K562 (cell line): ENCODE measurements around the gene TMC6.

Source experiments
- FOS ChIP-seq: IDR thresholded peaks from 3 replicates; pipeline ENCODE4 v1.6.1; 2011; ENCODE audit not compliant: insufficient read length; ENCODE audit errors: extremely low read depth
- GATA2 ChIP-seq: sonication (generic); formaldehyde crosslinking; IDR thresholded peaks from 2 replicates; pipeline ENCODE4 v1.4.0; 2020; ENCODE audit warnings: mild to moderate bottlenecking, missing genetic modification reagents
- JUND ChIP-seq, 2 experiments: IDR thresholded peaks; 2 replicates in 1 of 2; 3 replicates in 1 of 2; pipeline ENCODE4 v1.6.1; 2011; ENCODE audit warnings: borderline replicate concordance in 2 of 2, low read depth in 2 of 2, low read length in 2 of 2, improper control_type of control experiment in 1 of 2, missing biosample characterization in 1 of 2, missing genetic modification characterization in 1 of 2, missing genetic modification reagents in 1 of 2
- MAZ ChIP-seq, 2 experiments: fragments of 450-650 bp in 1 of 2; sonication (generic) in 1 of 2; formaldehyde crosslinking; IDR thresholded peaks in 1 of 2; conservative IDR thresholded peaks in 1 of 2; 2 replicates each; pipeline versions ENCODE4 v1.4.0 to v1.5.0; 2020; ENCODE audit warnings: mild to moderate bottlenecking in 1 of 2, missing genetic modification reagents in 1 of 2
- PHB2 ChIP-seq: fragments of 450-650 bp; IDR thresholded peaks from 2 replicates; pipeline ENCODE4 v1.6.1; 2017; ENCODE audit warnings: low read depth
- PRPF4 ChIP-seq: fragments of 200-400 bp; formaldehyde crosslinking; IDR thresholded peaks from one replicate; pipeline ENCODE4 v1.6.1; 2017; ENCODE audit warnings: low read length, low read depth, mild to moderate bottlenecking; ENCODE audit not compliant: insufficient read depth, poor library complexity, severe bottlenecking
- RFX5 ChIP-seq: IDR thresholded peaks from 2 replicates; pipeline ENCODE4 v1.6.1; 2011; ENCODE audit warnings: low read depth, mild to moderate bottlenecking, improper control_type of control experiment, low read length
- TF ChIP-seq, protein P1 (sequence below), 3 experiments: IDR thresholded peaks in 2 of 3; conservative IDR thresholded peaks in 1 of 3; 2 replicates each; pipeline ENCODE4 v1.5.1; 2011 to 2012; ENCODE audit warnings: low read length in 3 of 3, mild to moderate bottlenecking in 3 of 3, control low read depth in 2 of 3, improper control_type of control experiment in 1 of 3, inconsistent platforms in 1 of 3, low read depth in 1 of 3, mixed read lengths in 1 of 3, moderate library complexity in 1 of 3; ENCODE audit not compliant: insufficient read depth in 2 of 3

GRCh38 chr17:78168242-78168902 is 39.8 kb upstream of the TMC6 start, which contains the start of gene SYNGR2:
- TF ChIP-seq, protein P1, sequence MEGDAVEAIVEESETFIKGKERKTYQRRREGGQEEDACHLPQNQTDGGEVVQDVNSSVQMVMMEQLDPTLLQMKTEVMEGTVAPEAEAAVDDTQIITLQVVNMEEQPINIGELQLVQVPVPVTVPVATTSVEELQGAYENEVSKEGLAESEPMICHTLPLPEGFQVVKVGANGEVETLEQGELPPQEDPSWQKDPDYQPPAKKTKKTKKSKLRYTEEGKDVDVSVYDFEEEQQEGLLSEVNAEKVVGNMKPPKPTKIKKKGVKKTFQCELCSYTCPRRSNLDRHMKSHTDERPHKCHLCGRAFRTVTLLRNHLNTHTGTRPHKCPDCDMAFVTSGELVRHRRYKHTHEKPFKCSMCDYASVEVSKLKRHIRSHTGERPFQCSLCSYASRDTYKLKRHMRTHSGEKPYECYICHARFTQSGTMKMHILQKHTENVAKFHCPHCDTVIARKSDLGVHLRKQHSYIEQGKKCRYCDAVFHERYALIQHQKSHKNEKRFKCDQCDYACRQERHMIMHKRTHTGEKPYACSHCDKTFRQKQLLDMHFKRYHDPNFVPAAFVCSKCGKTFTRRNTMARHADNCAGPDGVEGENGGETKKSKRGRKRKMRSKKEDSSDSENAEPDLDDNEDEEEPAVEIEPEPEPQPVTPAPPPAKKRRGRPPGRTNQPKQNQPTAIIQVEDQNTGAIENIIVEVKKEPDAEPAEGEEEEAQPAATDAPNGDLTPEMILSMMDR (IDR thresholded peaks at IDR 0.05 in 2 of 3, conservative IDR thresholded peaks at IDR 0.05 in 1 of 3; ENCODE audit: insufficient read depth in 2 of 3, low read depth in 1 of 3, low read length in 3 of 3) = no peak; a peak in 1 of 6 replicates
- TF ChIP-seq GATA2 (CRISPR knock-in tag) (no peak), MAZ (CRISPR knock-in tag; conservative IDR thresholded peaks at IDR 0.05 in 1 of 2, IDR thresholded peaks at IDR 0.05 in 1 of 2) (peak; percentile 91 to 95), JUND (IDR thresholded peaks at IDR 0.05; ENCODE audit: borderline replicate concordance, low read depth, low read length) (no peak), JUND (tag; IDR thresholded peaks at IDR 0.05; ENCODE audit: borderline replicate concordance, low read depth, low read length) (no peak; the same call in 2 of the 3 replicates), RFX5 (no peak), FOS (no peak), PHB2 (no peak), PRPF4 (no peak)
